OCI-LY1 (cell line): ENCODE data around the gene EIF5.

Experiments
- CTCF ChIP-seq: fragments of 200-600 bp; sonication (generic), shearing (Covaris generic); IDR thresholded peaks from 2 replicates; pipeline ENCODE4 v1.5.1; 2017; ENCODE audit warnings: mild to moderate bottlenecking, antibody characterized with exemption, low read length, moderate library complexity, mixed read lengths
- EZH2 ChIP-seq: fragments of 200-600 bp; sonication (generic), shearing (Covaris generic); IDR thresholded peaks from 2 replicates; pipeline ENCODE4 v1.8.0; 2017; ENCODE audit warnings: borderline replicate concordance, mixed run types, mild to moderate bottlenecking, antibody characterized with exemption, low read length, moderate library complexity, mixed read lengths

GRCh38 chr14:103385152-103385928, 51.3 kb downstream of the EIF5 start, which contains the start of gene MARK3:
- peak; percentile 44; the same call in 1 of the 2 replicates for TF ChIP-seq CTCF
- no peak for TF ChIP-seq EZH2
